ACC112 (cell line): Measurements from ENCODE around the gene UGT1A6.
"Not testable (repeated sequence)": the region's sequence is repeated elsewhere in the genome, so short reads cannot be mapped to it uniquely, and the experiment has no call there.

Source experiments
- H2AFZ ChIP-seq: fragments of 200-600 bp; sonication (generic); one replicate; pipeline ENCODE4 v1.6.0; 2017; ENCODE audit warnings: antibody characterized with exemption, low read length; ENCODE audit not compliant: unreplicated experiment
- H3K27ac ChIP-seq: fragments of 200-600 bp; sonication (generic); 2 replicates; pipeline ENCODE4 v1.5.1; 2014; ENCODE audit warnings: low read depth, mild to moderate bottlenecking, antibody characterized with exemption, low read length, moderate library complexity
- H3K27me3 ChIP-seq: fragments of 200-600 bp; sonication (generic); 2 replicates; pipeline ENCODE4 v1.6.1; 2014; ENCODE audit warnings: mild to moderate bottlenecking, antibody characterized with exemption, low read length, moderate library complexity, mixed read lengths; ENCODE audit not compliant: insufficient read depth
- H3K36me3 ChIP-seq: fragments of 200-600 bp; sonication (generic); 2 replicates; pipeline ENCODE4 v1.6.1; 2016; ENCODE audit warnings: mild to moderate bottlenecking, antibody characterized with exemption, low read length, moderate library complexity, mixed read lengths; ENCODE audit not compliant: insufficient read depth
- H3K4me1 ChIP-seq: fragments of 200-600 bp; sonication (generic); one replicate; pipeline ENCODE4 v1.6.1; 2016; ENCODE audit warnings: low read length, mixed read lengths; ENCODE audit not compliant: insufficient read depth, unreplicated experiment, control insufficient read depth
- H3K4me3 ChIP-seq: fragments of 200-600 bp; sonication (generic); 2 replicates; pipeline ENCODE4 v1.5.1; 2014; ENCODE audit warnings: mild to moderate bottlenecking, low read depth, low read length
- H3K79me2 ChIP-seq: fragments of 200-600 bp; sonication (generic); one replicate; pipeline ENCODE4 v1.6.0; 2016; ENCODE audit warnings: low read length; ENCODE audit not compliant: control insufficient read depth, unreplicated experiment, insufficient read depth

UGT1A6 gene

GRCh38 chr2:233714121-233714520, 21.4 kb downstream of the UGT1A6 start:
- Histone ChIP-seq H2AFZ (no peak overlapping the region), H3K27ac (no peak overlapping the region), H3K4me3 (no peak overlapping the region), H3K79me2 (no peaks in the 10 kb centered on the region), H3K36me3 (no peaks in the 10 kb centered on the region), H3K27me3 (peaks cover 24% of the 10 kb centered on the region), H3K4me1 (no peaks in the 10 kb centered on the region)

GRCh38 chr2:233718552-233718951, 25.9 kb downstream of the UGT1A6 start, which contains the start of gene UGT1A4:
Gene UGT1A4 (plus strand): TSS chr2:233718736. CDS start chr2:233718821, 85 bp downstream.
- Histone ChIP-seq H3K79me2 (no peaks in the 10 kb centered on the region), H3K27me3 (peaks cover 35% of the 10 kb centered on the region), H2AFZ (no peak within 1 kb of the TSS), H3K27ac (no peak within 1 kb of the TSS), H3K4me3 (no peak within 1 kb of the TSS), H3K4me1 (no peaks in the 10 kb centered on the region), H3K36me3 (no peaks in the 10 kb centered on the region)

GRCh38 chr2:233728723-233729301, 36.1 kb downstream of the UGT1A6 start, which contains the start of gene UGT1A3:
Gene UGT1A3 (plus strand): TSS chr2:233729042. CDS start chr2:233729127, 85 bp downstream.
- Histone ChIP-seq H3K27ac (no peak within 1 kb of the TSS), H3K27me3 (peaks cover 20% of the 10 kb centered on the region), H3K4me3 (no peak within 1 kb of the TSS), H2AFZ (no peak within 1 kb of the TSS), H3K36me3 (no peaks in the 10 kb centered on the region), H3K4me1 (no peaks in the 10 kb centered on the region), H3K79me2 (no peaks in the 10 kb centered on the region)

GRCh38 chr2:233736868-233737653, 44.4 kb downstream of the UGT1A6 start:
- not testable (repeated sequence) for H3K79me2 ChIP-seq, H3K36me3 ChIP-seq, H3K27ac ChIP-seq, H2AFZ ChIP-seq, H3K4me1 ChIP-seq, H3K4me3 ChIP-seq
- peaks cover 29% of the 10 kb centered on the region for H3K27me3 ChIP-seq

DNA sequence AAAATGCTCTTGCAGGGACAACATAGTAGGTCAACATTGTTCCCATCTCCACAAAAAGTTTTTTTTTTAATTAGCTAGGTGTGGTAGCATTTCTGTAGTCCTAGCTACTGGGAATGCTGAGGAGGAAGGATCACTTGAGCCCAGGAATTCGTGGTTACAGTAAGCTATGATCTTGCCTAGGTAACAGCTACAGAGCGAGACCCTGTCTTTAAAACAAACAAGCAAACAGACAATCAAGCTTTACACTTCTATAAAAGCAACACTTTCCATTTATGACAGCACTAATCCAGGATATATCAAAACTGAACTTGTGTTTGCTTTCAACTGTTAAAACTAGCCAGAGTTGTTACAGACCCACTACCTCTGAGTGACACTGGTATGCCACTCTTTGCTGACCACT, 48.2 kb downstream of the UGT1A6 start:
- peaks cover 41% of the 10 kb centered on the region for H3K27me3 ChIP-seq
- H2AFZ ChIP-seq = no peak overlapping the region
- H3K36me3 ChIP-seq = no peaks in the 10 kb centered on the region
- H3K4me3 ChIP-seq = no peak overlapping the region
- no peaks in the 10 kb centered on the region for H3K79me2 ChIP-seq
- no peak overlapping the region for H3K27ac ChIP-seq
- no peaks in the 10 kb centered on the region for H3K4me1 ChIP-seq

- Histone ChIP-seq H3K4me3 (no peak overlapping the region), H3K79me2 (no peaks in the 10 kb centered on the region), H3K27me3 (peaks cover 48% of the 10 kb centered on the region), H3K27ac (no peak overlapping the region), H3K4me1 (no peaks in the 10 kb centered on the region), H2AFZ (no peak overlapping the region), H3K36me3 (no peaks in the 10 kb centered on the region)
These were observed 51.0 kb downstream of the UGT1A6 start for GRCh38 chr2:233743464-233744259.

DNA sequence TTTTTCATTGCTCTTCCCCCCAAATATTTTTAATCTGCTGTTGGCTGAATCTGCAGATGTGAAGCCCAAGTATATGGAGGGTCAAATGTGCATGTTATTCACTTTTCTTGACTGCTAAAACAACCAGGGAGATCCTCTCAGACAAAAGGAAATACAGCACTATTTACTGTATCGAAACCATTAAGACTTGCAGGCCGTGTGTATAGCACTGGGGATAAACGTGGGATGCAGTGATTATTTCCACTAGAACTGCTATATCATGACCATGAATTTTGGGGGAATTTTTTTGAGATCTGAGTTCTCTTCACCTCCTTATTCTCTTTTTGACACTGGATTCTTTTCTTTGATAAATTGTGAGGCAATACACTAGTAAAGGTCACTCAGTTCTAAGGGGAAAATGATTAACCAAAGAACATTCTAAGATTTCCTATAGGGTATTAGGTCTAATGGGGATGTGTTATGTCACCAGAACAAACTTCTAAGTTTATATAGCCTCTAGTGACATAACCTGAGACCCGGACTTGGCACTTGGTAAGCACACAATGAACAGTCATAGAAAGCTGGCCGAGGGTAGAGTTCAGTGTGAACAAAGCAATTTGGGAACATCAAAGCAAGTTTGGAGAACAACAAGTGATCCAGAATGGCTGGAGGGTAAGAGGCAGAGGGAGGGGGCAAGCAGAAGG, 52.5 kb downstream of the UGT1A6 start:
- peaks cover 57% of the 10 kb centered on the region for H3K27me3 ChIP-seq
- H3K79me2 ChIP-seq = no peaks in the 10 kb centered on the region
- no peak overlapping the region for H3K27ac ChIP-seq
- H3K36me3 ChIP-seq = no peaks in the 10 kb centered on the region
- no peaks in the 10 kb centered on the region for H3K4me1 ChIP-seq
- no peak overlapping the region for H3K4me3 ChIP-seq
- no peak overlapping the region for H2AFZ ChIP-seq

GRCh38 chr2:233745838-233746237, 53.1 kb downstream of the UGT1A6 start:
- H3K79me2 ChIP-seq, H3K4me3 ChIP-seq, H3K36me3 ChIP-seq, H3K4me1 ChIP-seq, H2AFZ ChIP-seq, H3K27ac ChIP-seq: not testable (repeated sequence)
- H3K27me3 ChIP-seq = peaks cover 51% of the 10 kb centered on the region

- Histone ChIP-seq H3K27me3 (peaks cover 43% of the 10 kb centered on the region), H3K27ac (no peak overlapping the region), H3K36me3 (no peaks in the 10 kb centered on the region), H3K4me3 (no peak overlapping the region), H3K4me1 (no peaks in the 10 kb centered on the region), H2AFZ (no peak overlapping the region), H3K79me2 (no peaks in the 10 kb centered on the region)
These were observed 54.0 kb downstream of the UGT1A6 start for GRCh38 chr2:233746475-233747282.

- Histone ChIP-seq H3K36me3 (no peaks in the 10 kb centered on the region), H3K4me1 (no peaks in the 10 kb centered on the region), H3K79me2 (no peaks in the 10 kb centered on the region), H3K4me3 (no peak overlapping the region), H2AFZ (no peak overlapping the region), H3K27me3 (peaks cover 38% of the 10 kb centered on the region), H3K27ac (no peak overlapping the region)
These were observed 54.5 kb downstream of the UGT1A6 start for GRCh38 chr2:233747283-233747544.
